ENCODE results near the gene RUFY3. TPM values are rescaled to one million over a fixed set of nuclear protein-coding genes. Genes with fewer than 3 reads are reported as not detected.

Gene RUFY3
- total RNA-seq, 1 donor: 82.5 TPM

DNA sequence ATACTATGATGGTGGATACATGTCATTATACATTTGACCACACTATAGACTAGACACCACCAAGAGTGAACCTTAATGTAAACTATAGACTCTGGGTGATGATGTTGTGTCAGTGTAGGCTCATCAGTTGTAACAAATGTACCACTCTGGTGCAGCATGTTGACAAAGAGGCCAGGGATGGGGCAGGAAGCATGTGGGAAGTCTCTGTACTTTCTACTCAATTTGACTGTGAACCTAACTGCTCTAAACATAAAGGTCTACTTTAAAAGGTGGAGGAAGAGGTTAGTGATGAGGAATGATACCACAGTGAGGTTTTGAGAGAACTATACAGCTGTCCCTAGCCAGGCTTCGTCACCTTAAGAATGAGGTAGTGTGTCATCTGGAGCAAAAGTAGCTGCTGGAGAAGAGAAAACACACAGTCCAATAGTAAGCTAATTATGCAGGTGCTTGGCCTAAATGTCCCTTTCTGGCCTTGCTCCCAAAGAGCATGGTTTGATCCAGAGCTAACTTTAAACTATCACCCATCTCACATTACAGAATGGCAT lies 79.6 kb downstream of the RUFY3 start:
- no peak overlapping the region for H3K4me2 ChIP-seq (ENCODE audit: insufficient read depth, low read length)
- no peak overlapping the region for H2AFZ ChIP-seq (ENCODE audit: low read length)
- H3K79me2 ChIP-seq (ENCODE audit: insufficient read depth, low read length): no peaks in the 10 kb centered on the region
- TF ChIP-seq, protein P1, sequence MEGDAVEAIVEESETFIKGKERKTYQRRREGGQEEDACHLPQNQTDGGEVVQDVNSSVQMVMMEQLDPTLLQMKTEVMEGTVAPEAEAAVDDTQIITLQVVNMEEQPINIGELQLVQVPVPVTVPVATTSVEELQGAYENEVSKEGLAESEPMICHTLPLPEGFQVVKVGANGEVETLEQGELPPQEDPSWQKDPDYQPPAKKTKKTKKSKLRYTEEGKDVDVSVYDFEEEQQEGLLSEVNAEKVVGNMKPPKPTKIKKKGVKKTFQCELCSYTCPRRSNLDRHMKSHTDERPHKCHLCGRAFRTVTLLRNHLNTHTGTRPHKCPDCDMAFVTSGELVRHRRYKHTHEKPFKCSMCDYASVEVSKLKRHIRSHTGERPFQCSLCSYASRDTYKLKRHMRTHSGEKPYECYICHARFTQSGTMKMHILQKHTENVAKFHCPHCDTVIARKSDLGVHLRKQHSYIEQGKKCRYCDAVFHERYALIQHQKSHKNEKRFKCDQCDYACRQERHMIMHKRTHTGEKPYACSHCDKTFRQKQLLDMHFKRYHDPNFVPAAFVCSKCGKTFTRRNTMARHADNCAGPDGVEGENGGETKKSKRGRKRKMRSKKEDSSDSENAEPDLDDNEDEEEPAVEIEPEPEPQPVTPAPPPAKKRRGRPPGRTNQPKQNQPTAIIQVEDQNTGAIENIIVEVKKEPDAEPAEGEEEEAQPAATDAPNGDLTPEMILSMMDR (IDR thresholded peaks at IDR 0.05; ENCODE audit: extremely low read depth, low read depth, low read length): no peak
- H3K4me1 ChIP-seq (ENCODE audit: insufficient read depth, low read length): no peaks in the 10 kb centered on the region
- H3K4me3 ChIP-seq (ENCODE audit: insufficient read depth, low read length): no peak overlapping the region
- H3K27ac ChIP-seq (ENCODE audit: low read depth, low read length): no peak overlapping the region
- H4K20me1 ChIP-seq (ENCODE audit: insufficient read depth, low read length): no peaks in the 10 kb centered on the region
- no peak for DNase-seq (ENCODE audit: insufficient read length, low spot score, missing footprints)
- H3K36me3 ChIP-seq (ENCODE audit: insufficient read depth, low read length): peaks cover 37% of the 10 kb centered on the region
- no peaks in the 10 kb centered on the region for H3K9me3 ChIP-seq (ENCODE audit: low read depth, low read length)
- H3K27me3 ChIP-seq (ENCODE audit: insufficient read depth, low read length): no peaks in the 10 kb centered on the region

DNA sequence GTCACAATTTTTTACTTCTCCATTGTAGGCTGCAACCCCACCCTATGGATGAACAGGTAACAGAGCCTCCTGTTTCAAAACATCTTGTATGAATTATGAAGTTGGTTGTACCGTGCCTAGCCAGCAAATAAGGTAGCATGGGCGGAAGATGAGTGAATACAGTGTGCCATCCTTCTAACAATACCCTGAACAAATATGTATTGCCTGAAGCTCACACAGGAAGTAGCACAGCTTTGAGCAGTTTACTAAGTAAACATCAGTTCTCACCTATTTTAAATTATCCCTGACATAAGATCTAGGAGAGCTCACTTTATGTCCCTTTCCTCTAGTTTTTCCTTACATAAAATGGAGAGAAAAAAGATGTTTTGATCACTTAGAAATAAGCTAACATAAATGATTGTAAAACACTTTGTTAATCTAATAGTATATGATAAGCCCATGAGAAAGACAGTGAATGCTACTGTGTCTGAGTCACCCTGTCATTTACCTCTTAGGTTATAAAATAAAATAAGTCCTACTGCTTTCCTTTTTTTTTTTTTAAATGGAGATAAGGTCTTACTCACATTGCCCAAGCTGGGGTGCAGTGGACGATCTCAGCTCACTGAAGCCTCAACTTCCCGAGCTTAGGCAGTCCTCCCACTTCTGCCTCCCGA lies 81.3 kb downstream of the RUFY3 start:
- Histone ChIP-seq H4K20me1 (ENCODE audit: insufficient read depth, low read length) (no peaks in the 10 kb centered on the region), H3K9me3 (ENCODE audit: low read depth, low read length) (no peaks in the 10 kb centered on the region), H3K4me1 (ENCODE audit: insufficient read depth, low read length) (no peaks in the 10 kb centered on the region), H2AFZ (ENCODE audit: low read length) (no peak overlapping the region), H3K27ac (ENCODE audit: low read depth, low read length) (no peak overlapping the region), H3K36me3 (ENCODE audit: insufficient read depth, low read length) (peaks cover 33% of the 10 kb centered on the region), H3K4me3 (ENCODE audit: insufficient read depth, low read length) (no peak overlapping the region), H3K4me2 (ENCODE audit: insufficient read depth, low read length) (no peak overlapping the region), H3K27me3 (ENCODE audit: insufficient read depth, low read length) (no peaks in the 10 kb centered on the region), H3K79me2 (ENCODE audit: insufficient read depth, low read length) (no peaks in the 10 kb centered on the region)
- DNase-seq (ENCODE audit: insufficient read length, low spot score, missing footprints): no peak
- TF ChIP-seq, protein P1 (IDR thresholded peaks at IDR 0.05; ENCODE audit: extremely low read depth, low read depth, low read length): no peak

DNA sequence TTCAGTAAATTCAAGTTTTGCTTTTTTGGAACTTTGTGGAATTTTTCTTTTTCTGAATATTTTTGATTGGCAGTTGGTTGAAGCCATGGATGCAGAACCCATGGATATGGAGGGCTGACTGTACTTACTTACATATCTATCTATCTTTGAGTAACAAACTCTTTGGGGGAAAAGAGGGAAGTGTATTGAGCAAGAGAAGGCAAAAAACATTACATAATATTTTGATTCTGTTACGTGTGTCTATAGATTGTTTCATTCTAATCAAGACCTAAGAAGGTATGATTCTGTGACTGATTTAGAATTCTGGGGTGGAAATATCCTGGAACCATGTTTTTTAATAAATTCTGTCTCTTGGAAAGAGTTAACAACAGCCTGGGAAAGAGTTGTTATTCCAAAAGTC lies 86.4 kb downstream of the RUFY3 start:
- Histone ChIP-seq H3K27me3 (ENCODE audit: insufficient read depth, low read length) (no peaks in the 10 kb centered on the region), H3K4me3 (ENCODE audit: insufficient read depth, low read length) (no peak overlapping the region), H2AFZ (ENCODE audit: low read length) (no peak overlapping the region), H4K20me1 (ENCODE audit: insufficient read depth, low read length) (no peaks in the 10 kb centered on the region), H3K4me1 (ENCODE audit: insufficient read depth, low read length) (no peaks in the 10 kb centered on the region), H3K36me3 (ENCODE audit: insufficient read depth, low read length) (peaks cover 16% of the 10 kb centered on the region), H3K9me3 (ENCODE audit: low read depth, low read length) (no peaks in the 10 kb centered on the region), H3K27ac (ENCODE audit: low read depth, low read length) (no peak overlapping the region), H3K79me2 (ENCODE audit: insufficient read depth, low read length) (no peaks in the 10 kb centered on the region), H3K4me2 (ENCODE audit: insufficient read depth, low read length) (no peak overlapping the region)
- TF ChIP-seq, protein P1 (IDR thresholded peaks at IDR 0.05; ENCODE audit: extremely low read depth, low read depth, low read length): no peak
- DNase-seq (ENCODE audit: insufficient read length, low spot score, missing footprints): no peak

DNA sequence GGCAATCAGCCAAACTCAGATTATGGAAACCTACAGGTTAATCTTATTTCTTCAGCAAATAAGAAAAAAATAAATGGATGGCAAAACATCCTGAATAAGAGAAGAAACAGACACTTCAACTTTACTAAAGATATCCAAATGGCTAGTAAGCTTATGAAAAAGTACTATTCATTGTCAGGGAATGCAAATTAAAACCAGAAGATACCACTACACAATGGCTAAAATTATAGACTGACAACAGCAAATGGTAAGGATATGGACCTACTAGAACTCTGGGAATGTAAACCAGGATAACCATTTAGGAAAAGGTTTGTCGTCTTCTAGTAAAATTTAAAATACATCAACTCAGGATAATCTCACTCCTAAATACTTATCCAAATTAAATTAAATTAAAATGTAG lies 93.6 kb downstream of the RUFY3 start:
- Histone ChIP-seq H3K9me3 (ENCODE audit: low read depth, low read length) (no peaks in the 10 kb centered on the region), H3K27ac (ENCODE audit: low read depth, low read length) (no peak overlapping the region), H3K36me3 (ENCODE audit: insufficient read depth, low read length) (peaks cover 25% of the 10 kb centered on the region), H3K79me2 (ENCODE audit: insufficient read depth, low read length) (no peaks in the 10 kb centered on the region), H2AFZ (ENCODE audit: low read length) (no peak overlapping the region), H3K4me2 (ENCODE audit: insufficient read depth, low read length) (no peak overlapping the region), H3K27me3 (ENCODE audit: insufficient read depth, low read length) (no peaks in the 10 kb centered on the region), H3K4me3 (ENCODE audit: insufficient read depth, low read length) (no peak overlapping the region), H3K4me1 (ENCODE audit: insufficient read depth, low read length) (no peaks in the 10 kb centered on the region), H4K20me1 (ENCODE audit: insufficient read depth, low read length) (no peaks in the 10 kb centered on the region)
- DNase-seq (ENCODE audit: insufficient read length, low spot score, missing footprints): no peak
- TF ChIP-seq, protein P1 (IDR thresholded peaks at IDR 0.05; ENCODE audit: extremely low read depth, low read depth, low read length): no peak
